Measurements from ENCODE around the gene CX3CL1.
"Not testable (repeated sequence)": the region's sequence is repeated elsewhere in the genome, so short reads cannot be mapped to it uniquely, and the experiment has no call there.

Gene CX3CL1

DNA sequence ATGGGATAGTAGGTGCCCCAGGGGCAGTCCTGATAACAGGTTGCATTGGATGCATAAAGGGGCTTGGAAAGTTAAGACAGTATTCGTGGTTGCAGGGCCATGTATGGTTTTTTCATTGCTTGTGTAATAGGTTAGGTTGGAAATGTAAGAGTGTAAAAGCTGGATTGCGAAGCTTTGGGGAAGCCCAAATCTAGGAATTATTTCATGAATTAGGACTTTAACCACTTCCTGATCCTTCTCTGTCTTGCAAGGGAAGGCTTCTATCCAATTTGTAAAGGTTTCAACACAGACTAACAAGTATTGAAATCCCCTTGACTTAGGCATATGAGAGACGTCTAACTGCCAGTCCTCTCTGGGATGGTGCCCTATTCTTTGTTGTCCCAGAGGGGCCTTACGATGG lies 24.5 kb downstream of the CX3CL1 start:
- CTCF ChIA-PET: no interaction called here
- no peaks in the 10 kb centered on the region for H3K4me1 Mint-ChIP-seq
- H3K27ac Mint-ChIP-seq: no peak overlapping the region
- DNase-seq: no peak
- no peaks in the 10 kb centered on the region for H3K36me3 Mint-ChIP-seq
- H3K27me3 Mint-ChIP-seq: peaks cover 14% of the 10 kb centered on the region
- no peaks in the 10 kb centered on the region for H3K9me3 Mint-ChIP-seq
- no peak overlapping the region for H3K4me3 Mint-ChIP-seq

DNA sequence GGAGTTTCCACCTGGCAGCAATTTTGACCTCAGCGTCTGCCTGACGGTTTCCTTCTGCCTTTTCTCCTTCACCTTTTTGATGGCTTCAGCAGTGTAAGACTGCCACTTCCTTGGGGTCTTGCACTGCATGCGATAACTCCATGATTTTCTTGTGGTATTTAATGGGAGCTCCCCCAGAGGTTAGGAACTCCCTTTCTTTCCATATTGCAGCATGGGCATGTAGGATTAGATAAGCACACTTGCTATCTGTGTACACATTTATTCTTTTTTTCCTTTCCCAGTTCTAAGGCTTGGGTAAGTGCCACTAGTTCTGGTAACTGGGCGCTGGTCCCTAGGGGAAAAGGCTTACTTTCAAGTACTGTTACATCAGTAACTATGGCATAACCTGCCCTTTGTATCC lies 25.2 kb downstream of the CX3CL1 start:
- H3K4me1 Mint-ChIP-seq, DNase-seq, H3K36me3 Mint-ChIP-seq, H3K4me3 Mint-ChIP-seq, H3K9me3 Mint-ChIP-seq, CTCF ChIA-PET, H3K27ac Mint-ChIP-seq: not testable (repeated sequence)
- peaks cover 15% of the 10 kb centered on the region for H3K27me3 Mint-ChIP-seq

DNA sequence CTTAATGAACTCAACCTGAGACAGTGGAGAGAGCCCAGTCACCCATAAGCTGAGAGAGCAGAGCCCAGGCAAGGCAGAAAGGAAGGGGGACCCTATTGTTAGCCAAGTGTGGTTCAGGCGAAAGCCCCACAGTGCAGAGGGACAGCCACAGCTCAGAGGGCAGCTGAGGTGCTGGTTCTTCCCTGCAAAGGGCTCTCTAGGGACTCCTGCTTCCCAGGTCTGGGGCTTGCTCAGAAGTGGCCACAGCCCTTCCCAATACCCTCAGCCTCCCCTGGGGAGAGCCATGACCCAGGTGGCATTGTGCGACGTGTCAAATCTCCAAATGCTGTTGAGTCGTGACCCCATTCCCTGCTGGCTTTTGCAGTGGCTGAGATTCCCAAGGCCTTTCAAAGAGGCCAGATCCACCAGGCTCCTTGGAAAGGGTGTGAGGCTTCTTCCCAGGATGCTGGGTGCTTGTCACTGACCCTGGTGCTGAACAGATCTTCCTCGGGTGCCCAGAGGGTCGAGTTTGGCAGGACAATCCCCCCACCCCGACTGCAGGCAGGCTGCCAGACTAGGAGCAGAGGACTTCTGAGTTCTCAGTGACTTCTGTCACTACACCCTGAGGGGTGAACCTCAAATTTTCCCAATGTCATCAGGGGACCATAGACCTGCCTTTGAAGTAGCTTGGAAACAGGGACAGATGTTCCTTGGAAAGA lies 29.8 kb downstream of the CX3CL1 start:
- CTCF ChIA-PET: interaction anchor here (0.6 to 0.8 kb wide), 2 partner anchors 15 to 1087 kb away, joined by 3 to 5 read pairs; no protein-coding TSS in a partner anchor
- no peaks in the 10 kb centered on the region for H3K36me3 Mint-ChIP-seq
- H3K4me3 Mint-ChIP-seq: no peak overlapping the region
- H3K27ac Mint-ChIP-seq: no peak overlapping the region
- DNase-seq: no peak
- H3K27me3 Mint-ChIP-seq: peaks cover 25% of the 10 kb centered on the region
- H3K9me3 Mint-ChIP-seq: no peaks in the 10 kb centered on the region
- no peaks in the 10 kb centered on the region for H3K4me1 Mint-ChIP-seq

DNA sequence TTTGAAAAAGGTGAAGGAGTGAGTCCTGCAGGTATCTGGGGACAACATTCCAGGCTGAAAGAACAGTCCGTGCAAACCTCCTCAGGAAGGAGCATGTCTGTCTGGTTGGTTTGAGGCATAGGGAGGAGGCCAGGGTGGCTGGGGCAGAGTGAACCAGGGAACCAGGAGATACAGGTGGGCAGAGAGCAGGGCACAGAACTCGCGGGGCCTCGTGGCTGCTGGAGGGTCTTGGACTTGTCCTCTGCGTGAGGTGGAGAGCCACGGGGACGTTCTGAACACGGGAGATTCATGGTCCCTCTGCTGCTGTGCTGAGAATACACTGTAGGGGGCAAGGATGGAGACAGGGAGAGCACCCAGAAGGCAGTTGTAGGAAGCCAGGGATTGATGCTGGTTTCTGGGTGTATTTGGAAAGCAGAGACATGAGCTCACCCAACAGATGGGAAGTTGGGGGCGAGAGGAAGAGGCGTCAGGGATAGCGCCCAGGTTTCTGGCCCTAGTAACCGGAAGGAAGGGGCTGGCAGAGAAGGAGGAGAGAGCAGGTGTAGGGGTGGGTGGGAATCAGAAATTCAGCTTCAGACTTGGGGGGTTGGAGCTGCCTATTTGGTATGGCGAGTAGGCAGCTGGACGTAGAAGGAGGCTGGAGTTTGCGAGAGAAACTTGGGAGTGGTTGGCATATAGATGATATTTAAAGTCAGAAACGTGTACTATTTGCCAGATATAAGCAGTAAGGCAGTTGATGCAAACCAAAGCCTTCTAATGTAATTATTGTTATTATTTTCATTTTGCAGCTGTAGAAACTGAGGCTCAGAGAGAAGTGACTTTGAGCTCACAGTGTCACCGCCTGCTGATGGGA lies 31.9 kb downstream of the CX3CL1 start, which contains the start of gene CCL17:
Gene CCL17, plus strand, starts transcription at position 803 of the 853 bp plus-strand sequence. CDS start 9,166 bp downstream, outside the sequence.
- no peak within 1 kb of the TSS for H3K4me3 Mint-ChIP-seq
- CTCF ChIA-PET: interaction anchor here (1.1 to 3.1 kb wide), 3 partner anchors 13 to 103 kb away, joined by 3 to 17 read pairs (median 5); no protein-coding TSS in a partner anchor
- no peaks in the 10 kb centered on the region for H3K36me3 Mint-ChIP-seq
- H3K27me3 Mint-ChIP-seq: peaks cover 25% of the 10 kb centered on the region
- H3K9me3 Mint-ChIP-seq: no peaks in the 10 kb centered on the region
- H3K4me1 Mint-ChIP-seq: no peaks in the 10 kb centered on the region
- no peak for DNase-seq
- no peak within 1 kb of the TSS for H3K27ac Mint-ChIP-seq

DNA sequence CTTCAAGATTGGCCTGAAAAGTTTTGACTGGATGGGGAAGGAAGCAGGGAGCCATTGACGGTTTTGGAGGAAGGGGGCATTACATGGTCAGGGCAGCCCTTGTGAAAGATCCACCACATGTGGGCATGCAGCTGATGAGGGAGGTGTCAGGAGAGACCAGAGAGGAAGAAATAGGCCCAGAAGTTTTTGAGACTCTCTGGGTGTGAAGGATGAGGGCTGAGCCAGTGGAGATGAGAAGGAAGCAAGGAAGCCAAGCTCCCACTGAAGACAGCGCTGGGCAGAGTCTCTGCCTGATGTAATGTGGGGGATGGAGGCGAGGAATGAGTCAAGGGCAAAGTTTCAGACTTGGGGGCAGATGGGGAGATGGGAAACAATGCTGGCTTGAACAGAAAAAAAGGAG lies 32.8 kb downstream of the CX3CL1 start:
- no peak for DNase-seq
- H3K27me3 Mint-ChIP-seq: peaks cover 25% of the 10 kb centered on the region
- no peaks in the 10 kb centered on the region for H3K4me1 Mint-ChIP-seq
- CTCF ChIA-PET: interaction anchor here (1.1 to 3.1 kb wide), 3 partner anchors 12 to 104 kb away, joined by 3 to 17 read pairs (median 5); no protein-coding TSS in a partner anchor
- H3K9me3 Mint-ChIP-seq: no peaks in the 10 kb centered on the region
- H3K27ac Mint-ChIP-seq: no peak overlapping the region
- no peaks in the 10 kb centered on the region for H3K36me3 Mint-ChIP-seq
- no peak overlapping the region for H3K4me3 Mint-ChIP-seq

DNA sequence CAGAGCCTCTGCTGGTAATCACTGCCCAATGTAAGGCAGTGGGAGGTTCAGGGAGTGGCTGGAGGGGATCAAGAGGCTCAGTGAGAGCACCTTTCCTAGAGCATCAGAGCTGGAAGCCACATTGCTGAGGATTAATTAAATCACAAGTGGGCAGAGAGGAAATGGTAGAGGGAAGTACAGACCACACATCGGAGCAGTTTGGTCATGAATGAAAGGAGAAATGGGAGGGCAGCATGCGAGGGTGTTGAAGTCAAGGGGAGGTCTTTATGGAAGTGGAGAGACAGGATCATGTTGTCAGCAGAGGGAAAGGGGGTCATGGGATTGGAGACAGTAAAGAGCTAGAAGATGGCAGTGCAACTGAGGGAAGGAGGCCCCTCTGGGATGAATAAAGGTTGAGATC lies 34.6 kb downstream of the CX3CL1 start:
- DNase-seq: no peak
- Mint-ChIP-seq H3K36me3 (no peaks in the 10 kb centered on the region), H3K4me3 (no peak overlapping the region), H3K4me1 (no peaks in the 10 kb centered on the region), H3K9me3 (no peaks in the 10 kb centered on the region), H3K27ac (no peak overlapping the region), H3K27me3 (peaks cover 21% of the 10 kb centered on the region)
- CTCF ChIA-PET: no interaction called here

DNA sequence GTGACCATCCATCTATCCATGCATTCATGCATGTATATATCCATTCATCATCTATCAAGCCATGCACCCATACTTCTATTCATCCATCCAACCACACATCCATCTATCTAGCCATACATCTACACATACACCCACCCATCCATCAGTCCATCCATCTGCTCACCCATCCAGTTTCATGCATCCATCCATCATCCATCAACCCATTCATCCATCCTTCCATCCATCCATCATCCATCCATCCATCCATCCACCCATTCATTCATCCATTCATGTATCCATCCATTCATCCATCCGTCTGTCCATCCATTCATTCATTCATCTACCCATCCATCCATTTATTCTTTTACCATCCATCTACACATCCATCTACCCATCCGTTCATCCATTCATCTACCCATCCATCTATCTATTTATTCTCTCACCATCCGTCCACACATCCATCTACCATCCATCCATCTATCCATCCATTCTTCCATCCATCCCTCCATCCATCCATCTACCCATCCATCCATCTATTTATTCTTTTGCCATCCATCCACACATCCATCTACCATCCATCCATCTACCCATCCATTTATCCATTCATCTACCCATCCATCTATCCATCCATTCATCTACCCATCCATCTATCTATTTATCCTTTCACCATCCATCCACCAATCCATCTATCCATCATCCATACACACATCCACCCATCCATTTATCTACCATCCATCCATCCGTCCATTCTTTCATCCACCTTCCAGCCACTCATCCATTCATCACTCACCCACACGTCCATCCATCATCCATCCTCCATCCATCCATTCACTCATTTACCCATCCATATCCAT lies 35.4 kb downstream of the CX3CL1 start:
- Mint-ChIP-seq H3K9me3 (no peaks in the 10 kb centered on the region), H3K36me3 (no peaks in the 10 kb centered on the region), H3K27me3 (peaks cover 16% of the 10 kb centered on the region), H3K4me1 (no peaks in the 10 kb centered on the region), H3K4me3 (no peak overlapping the region), H3K27ac (no peak overlapping the region)
- CTCF ChIA-PET: no interaction called here
- DNase-seq: no peak

DNA sequence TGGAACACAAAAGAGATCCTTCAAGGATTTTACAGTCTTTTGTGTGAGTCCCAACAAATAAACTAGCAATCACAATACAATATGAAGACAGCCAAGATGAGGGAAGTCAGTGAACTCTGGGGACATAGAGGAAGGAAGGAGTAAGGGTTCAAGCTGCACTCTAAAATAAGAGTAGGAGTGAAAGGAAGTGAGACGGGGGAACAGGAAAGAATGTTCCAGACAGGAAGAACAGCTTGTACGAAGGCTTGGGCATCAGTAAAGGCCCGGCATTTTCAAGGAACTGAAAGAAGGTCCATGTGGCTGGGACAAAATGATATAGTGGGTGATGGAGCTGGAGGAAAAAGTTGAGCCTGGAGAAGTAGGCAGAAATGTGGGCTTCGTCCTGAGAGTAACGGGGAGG lies 36.8 kb downstream of the CX3CL1 start:
- no peaks in the 10 kb centered on the region for H3K4me1 Mint-ChIP-seq
- no peak for DNase-seq
- no peaks in the 10 kb centered on the region for H3K36me3 Mint-ChIP-seq
- H3K9me3 Mint-ChIP-seq: no peaks in the 10 kb centered on the region
- peaks cover 17% of the 10 kb centered on the region for H3K27me3 Mint-ChIP-seq
- no peak overlapping the region for H3K27ac Mint-ChIP-seq
- CTCF ChIA-PET: interaction anchor here (1.3 to 1.5 kb wide), 3 partner anchors 8 to 109 kb away, joined by 5 read pairs; no protein-coding TSS in a partner anchor
- H3K4me3 Mint-ChIP-seq: no peak overlapping the region

DNA sequence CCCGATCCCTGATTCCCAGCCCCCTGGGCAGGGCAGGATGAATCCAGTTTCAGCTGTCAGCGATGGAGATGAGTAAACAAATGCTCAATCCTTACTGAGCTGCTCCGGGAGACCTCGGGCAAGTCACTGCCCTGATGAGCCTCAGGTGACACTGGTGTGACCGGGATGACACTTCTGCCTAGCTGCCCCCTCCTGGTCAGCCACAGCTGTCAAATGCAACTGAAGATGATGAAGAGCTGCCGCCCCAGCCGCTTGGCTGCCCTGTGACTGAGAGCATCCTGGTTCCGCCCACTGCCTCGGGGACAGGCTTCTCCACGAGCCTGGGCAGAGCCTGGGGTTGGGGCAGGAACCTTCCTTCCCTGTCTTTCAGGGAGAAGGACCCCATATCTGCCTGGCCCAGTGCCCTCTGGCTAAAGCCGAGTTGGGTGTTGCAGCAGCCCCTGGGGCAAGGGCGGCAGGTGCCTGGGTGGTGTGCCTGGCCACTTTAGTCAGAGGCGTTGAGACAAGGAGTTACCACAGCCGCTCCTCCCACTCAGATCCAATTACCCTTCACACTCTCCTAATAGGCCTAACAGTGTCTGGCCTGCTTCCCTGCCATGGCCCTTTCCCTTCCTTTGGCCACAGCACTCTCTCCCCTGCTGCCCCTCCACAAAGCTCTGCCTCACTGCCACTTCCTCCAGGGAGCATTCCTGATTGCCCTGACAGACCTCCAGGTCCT lies 37.7 kb downstream of the CX3CL1 start:
- no peaks in the 10 kb centered on the region for H3K9me3 Mint-ChIP-seq
- CTCF ChIA-PET: interaction anchor here (1.3 to 1.5 kb wide), 2 partner anchors 9 to 110 kb away, joined by 5 read pairs; no protein-coding TSS in a partner anchor
- H3K4me3 Mint-ChIP-seq: no peak overlapping the region
- no peak for DNase-seq
- H3K27ac Mint-ChIP-seq: no peak overlapping the region
- H3K36me3 Mint-ChIP-seq: no peaks in the 10 kb centered on the region
- no peaks in the 10 kb centered on the region for H3K4me1 Mint-ChIP-seq
- peaks cover 10% of the 10 kb centered on the region for H3K27me3 Mint-ChIP-seq

DNA sequence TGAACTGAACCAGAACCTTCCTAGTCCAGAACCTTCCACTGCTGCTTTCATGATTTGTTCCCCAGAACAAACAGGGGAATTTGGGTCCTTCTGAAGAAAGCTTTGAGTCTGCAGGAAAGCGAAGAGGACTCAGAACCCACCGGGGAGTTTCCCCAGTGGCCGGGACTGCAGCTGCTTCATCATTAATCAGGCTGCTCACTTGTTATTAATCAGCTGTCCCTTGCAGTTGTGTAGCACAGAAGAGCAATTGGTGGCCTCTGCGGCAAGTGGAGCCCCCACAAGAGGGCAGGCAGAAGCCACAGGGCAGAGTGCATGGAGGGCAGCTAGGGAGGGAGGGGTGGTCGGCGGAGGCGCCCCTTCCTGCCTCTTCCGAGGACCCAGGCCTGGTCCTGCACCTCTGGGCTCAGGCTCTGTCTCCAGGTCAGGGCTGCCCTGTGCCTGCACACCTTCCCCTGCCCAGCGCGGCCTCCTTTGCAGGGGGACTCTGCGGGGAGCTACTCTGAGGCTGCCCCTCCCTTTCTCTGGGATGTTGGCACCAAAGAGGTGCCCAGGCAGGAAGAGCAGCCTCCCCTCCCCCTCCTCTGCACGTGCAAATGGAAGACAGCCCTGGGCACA lies 39.2 kb downstream of the CX3CL1 start:
- no peaks in the 10 kb centered on the region for H3K9me3 Mint-ChIP-seq
- DNase-seq: no peak
- no peak overlapping the region for H3K27ac Mint-ChIP-seq
- no peak overlapping the region for H3K4me3 Mint-ChIP-seq
- H3K27me3 Mint-ChIP-seq: peaks cover 12% of the 10 kb centered on the region
- no peaks in the 10 kb centered on the region for H3K4me1 Mint-ChIP-seq
- no peaks in the 10 kb centered on the region for H3K36me3 Mint-ChIP-seq
- CTCF ChIA-PET: no interaction called here

DNA sequence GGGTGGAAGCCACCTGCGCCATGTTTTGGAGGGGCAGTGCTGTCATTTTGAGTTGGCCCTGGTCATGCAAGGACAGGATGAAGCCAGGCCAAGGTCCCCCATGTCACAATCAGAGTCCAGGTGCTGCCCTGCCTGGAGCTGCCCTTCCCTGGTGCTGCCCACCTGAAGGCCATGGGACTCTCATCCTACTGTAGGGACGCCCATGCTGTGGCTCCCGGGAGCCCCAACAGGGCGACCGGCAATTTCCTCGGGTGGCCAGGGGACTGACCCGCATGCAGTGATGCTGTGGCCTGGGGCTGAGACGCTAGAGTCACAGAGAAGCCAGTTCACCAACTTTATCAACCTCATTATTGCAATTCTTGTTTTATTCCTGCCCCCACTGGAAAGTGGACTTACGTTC lies 40.3 kb downstream of the CX3CL1 start:
- H3K36me3 Mint-ChIP-seq: no peaks in the 10 kb centered on the region
- H3K27me3 Mint-ChIP-seq: peaks cover 18% of the 10 kb centered on the region
- DNase-seq: no peak
- peaks cover 8% of the 10 kb centered on the region for H3K4me1 Mint-ChIP-seq
- no peak overlapping the region for H3K4me3 Mint-ChIP-seq
- CTCF ChIA-PET: interaction anchor here (1.1 to 2.1 kb wide), 3 partner anchors 69 to 111 kb away, joined by 3 to 16 read pairs (median 5); no protein-coding TSS in a partner anchor
- no peaks in the 10 kb centered on the region for H3K9me3 Mint-ChIP-seq
- no peak overlapping the region for H3K27ac Mint-ChIP-seq

DNA sequence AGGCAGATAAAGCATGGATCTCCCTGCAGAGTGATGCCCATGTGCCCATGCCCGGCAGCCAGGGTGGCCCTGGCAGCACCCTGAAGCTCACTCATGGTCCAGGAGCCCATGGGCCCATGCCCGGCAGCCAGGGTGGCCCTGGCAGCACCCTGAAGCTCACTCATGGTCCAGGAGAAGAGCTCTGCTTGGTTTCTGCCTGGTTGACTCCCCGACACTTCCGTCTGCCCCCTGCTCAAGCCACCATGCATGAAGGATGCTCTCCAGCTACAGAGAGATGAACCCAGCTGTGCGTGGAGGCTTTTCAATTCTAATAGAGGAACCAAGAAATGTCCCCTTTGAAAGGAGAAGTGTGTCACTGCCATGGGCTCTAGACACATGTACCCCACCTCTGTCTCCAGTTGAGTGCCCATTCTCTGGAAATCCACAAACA lies 41.0 kb downstream of the CX3CL1 start:
- peaks cover 22% of the 10 kb centered on the region for H3K27me3 Mint-ChIP-seq
- no peaks in the 10 kb centered on the region for H3K36me3 Mint-ChIP-seq
- CTCF ChIA-PET: interaction anchor here (1.1 to 2.1 kb wide), 4 partner anchors 70 to 112 kb away, joined by 3 to 16 read pairs (median 4); no protein-coding TSS in a partner anchor
- peaks cover 12% of the 10 kb centered on the region for H3K4me1 Mint-ChIP-seq
- H3K27ac Mint-ChIP-seq: no peak overlapping the region
- H3K9me3 Mint-ChIP-seq: no peaks in the 10 kb centered on the region
- H3K4me3 Mint-ChIP-seq: no peak overlapping the region
- no peak for DNase-seq

DNA sequence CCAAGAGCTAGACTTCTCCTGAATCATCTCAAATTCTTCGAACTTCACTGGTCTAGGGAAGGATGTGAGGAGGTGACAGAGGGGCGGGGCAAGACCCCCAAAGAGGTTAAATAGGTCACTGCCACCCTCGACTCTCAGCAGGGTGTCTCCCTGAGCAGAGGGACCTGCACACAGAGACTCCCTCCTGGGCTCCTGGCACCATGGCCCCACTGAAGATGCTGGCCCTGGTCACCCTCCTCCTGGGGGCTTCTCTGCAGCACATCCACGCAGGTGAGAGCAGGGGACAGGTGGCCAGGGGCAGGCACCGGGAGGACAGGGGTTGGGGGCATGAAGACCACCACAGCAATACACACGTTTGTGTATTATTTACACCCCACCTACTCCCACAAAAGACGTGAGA lies 41.4 kb downstream of the CX3CL1 start:
- CTCF ChIA-PET: interaction anchor here (1.1 to 2.1 kb wide), 3 partner anchors 99 to 112 kb away, joined by 3 to 16 read pairs (median 5); no protein-coding TSS in a partner anchor

More for the DNA sequence above, 41.4 kb downstream of the CX3CL1 start:
- Mint-ChIP-seq H3K9me3 (no peaks in the 10 kb centered on the region), H3K27ac (no peak overlapping the region), H3K27me3 (peaks cover 26% of the 10 kb centered on the region), H3K36me3 (no peaks in the 10 kb centered on the region), H3K4me3 (no peak overlapping the region), H3K4me1 (peaks cover 14% of the 10 kb centered on the region)
- no peak for DNase-seq
